Retina (tissue), 1 donor: ENCODE measurements around the gene LHX3.

Source experiments
- DNase-seq: peaks from one replicate; pipeline ENCODE4 v3.0.0-alpha.2; 2016

Gene LHX3

GRCh38 chr9:136204838-136205706 lies at the start of gene LHX3:
Gene LHX3 (minus strand): TSS chr9:136205128. CDS start chr9:136205012, 116 bp downstream.
- DNase-seq, result no peak

- DNase-seq, result no peak
These were observed 48.6 kb upstream of the LHX3 start for GRCh38 chr9:136253246-136254130.

- DNase-seq, result no peak
These were observed 47.9 kb upstream of the LHX3 start for GRCh38 chr9:136252846-136253245.

- no peak for DNase-seq
These were observed 47.4 kb upstream of the LHX3 start for GRCh38 chr9:136252281-136252680.

DNA sequence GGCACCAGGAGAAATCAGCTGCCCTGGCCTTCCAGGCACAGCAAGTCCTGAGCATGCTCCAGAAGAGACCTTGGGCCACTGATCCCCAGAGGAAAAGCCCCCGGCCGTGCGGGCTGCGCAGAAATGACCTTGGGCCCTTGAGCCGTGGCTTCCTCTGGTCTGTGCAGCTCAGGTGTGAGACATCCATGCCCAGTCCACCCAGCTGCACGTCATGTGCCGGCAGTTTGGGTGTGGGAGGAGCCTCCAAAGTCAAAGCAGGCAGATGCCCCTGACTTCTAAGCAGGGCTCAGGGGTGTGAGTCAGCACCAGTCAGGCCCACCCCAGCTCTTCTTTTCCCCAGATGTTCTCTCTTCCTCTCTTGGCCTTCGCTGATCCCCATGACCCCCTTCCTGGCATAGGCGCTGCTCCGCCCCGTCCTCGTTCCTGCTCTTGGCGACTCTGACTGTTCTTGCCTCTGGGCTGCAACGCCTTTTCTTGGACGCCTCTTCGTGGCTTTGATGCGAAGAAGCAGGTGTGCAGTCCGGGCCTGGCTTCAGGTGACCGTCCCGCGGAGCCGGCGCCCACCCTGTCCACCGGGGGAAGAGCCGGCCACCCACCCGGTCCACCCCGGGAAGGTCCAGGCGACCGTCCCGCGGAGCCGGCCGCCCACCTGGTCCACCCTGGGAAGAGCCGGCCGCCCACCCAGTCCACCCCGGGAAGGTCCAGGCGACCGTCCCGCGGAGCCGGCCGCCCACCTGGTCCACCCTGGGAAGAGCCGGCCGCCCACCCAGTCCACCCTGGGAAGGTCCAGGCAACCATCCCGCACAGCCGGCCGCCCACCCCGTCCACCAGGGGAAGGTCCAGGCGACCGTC lies 46.6 kb upstream of the LHX3 start:
- no peak for DNase-seq

DNA sequence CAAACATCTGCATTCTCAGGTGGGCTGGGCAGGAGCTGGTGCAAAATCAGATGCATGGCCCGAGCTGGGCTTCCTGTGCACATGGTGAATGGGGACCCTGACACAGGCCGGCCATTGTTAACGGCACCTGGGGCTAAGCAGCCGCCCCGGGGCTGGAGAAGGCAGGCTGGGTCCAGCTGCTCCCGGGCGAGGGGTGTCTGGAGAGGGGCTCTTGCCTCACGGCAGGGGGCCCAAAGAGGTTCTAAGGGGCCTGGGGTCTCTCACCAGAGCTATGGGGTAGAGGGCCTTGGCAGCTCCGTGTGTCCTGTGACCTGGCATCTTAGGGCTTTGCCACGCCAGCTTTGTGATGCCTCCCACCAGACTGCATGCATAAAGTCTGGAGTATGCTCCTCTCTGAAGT lies 45.7 kb upstream of the LHX3 start:
- no peak for DNase-seq

DNA sequence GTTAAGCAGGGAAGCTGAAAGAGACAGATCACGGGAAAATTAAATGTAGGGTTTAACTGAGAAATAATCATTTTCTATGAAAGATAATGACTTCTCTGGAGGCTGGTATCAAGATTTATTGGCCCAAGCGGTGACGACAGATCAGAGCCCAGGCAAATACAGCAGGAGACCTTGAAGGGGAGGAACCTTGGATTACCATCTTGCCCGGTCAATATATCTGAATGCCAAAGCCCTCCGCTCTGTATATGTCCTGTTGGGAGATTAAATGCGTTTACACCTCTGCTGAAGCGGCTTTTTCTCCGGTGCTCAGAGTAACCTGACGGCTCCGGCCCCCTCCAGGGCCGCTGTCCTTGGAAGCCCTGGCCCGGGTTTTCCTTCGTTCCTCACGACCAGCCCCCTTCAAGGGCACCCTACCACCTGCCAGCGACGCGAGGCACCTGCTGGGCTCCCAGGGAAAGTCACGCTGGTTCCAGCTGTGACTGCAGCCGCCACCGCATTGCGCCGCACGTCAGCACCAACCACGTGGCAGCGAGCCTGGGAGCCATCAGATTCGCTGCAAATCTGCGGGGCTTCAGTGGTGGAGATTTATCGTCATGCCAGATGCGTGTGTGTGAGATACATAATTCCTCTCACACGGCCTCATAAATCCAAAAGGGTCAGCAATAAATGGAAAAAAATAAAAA lies 45.1 kb upstream of the LHX3 start:
- DNase-seq, result no peak

DNA sequence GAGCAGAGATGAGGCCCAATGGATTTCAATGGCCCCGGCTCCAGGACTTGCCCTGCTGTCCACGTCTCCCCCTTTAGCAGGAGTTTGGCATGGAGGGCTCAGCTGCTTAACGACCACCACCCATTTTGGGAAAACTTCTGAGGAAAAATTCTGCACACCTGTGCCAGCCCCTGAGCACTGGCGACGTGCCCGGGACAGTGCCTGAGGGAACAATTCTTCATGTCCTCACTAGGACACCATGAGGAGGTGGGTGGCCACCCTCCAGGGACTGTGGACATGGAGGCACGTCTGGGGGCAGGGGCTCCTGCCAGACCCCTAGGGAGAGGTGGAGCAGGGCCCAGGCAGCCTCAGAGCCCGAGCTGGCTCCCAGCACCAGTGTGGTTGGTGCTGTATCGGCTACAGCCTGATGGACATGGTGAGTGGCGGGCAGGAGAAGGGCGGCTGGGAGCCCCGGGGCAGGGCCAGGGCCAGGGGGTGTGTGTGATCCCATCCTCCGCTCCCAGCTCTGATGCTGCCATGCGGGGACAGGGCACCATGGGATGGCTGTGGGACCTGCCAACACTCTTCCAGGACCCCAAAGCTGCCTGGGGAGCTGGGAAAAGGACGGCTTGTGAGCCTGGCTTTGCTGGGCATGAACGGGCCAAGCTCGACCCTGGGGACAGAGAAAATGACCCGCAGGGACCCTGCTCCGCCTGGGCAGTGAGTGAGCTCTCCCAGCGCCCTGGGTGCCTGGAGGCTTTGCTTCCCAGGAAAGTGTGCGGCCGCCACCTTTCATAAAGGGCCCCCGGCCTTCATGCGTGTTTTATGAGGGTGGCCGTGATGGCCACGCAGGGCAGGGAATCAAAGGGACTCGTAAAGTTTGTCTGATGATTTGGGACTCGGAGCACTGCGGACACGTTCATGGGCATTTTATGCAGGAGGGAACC lies 44.3 kb upstream of the LHX3 start:
- DNase-seq, result no peak

DNA sequence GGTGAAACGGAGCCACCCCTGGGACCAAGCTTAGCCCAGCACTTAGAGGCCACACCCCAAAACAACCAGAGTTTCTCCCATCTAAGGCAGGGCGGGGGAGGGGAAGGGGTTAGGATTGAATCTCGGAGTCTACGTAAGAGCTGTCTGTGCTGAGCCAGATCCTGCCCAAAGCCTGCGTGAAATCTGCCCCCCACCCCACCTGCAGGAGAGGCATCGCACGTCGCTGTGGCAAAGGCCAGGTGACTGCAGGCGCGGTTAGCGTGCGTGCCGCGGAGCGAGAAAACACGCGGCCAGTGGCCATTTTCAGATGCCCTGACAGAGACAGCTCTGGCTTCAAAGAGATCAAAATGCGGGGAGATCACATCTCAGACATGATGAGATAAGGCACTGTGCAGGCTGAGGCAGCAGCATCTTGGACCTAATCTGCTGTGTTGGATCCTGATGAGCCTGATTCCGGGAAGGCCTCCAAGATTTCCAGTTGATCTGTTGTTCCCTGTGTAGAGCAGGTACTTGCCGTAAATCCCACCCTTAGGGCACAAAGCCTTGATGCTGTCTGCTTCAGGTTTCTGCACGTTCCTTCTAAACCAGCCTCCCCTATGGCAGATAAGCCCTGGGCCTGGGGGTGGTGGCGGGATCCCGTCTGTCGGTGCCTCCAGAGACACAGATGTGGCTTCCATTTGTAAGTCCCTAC lies 43.2 kb upstream of the LHX3 start:
- DNase-seq, result no peak

DNA sequence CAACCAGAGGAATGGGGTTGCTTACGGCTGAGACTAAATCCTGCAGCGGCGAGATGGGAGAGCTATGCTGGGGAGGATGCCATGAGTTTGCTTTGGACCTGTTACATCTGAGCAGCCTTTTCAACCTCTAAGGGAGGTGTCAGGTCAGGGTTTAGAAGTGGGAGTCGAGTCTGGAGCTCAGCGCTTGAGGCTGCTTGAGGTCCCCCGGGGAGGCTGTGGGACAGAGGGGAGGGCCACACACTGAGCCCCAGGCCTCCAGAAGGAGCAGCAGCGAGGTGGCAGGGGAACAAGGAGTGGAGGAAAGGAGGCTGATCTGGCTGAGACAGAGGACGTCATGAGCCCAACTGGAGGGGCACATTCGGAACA lies 42.6 kb upstream of the LHX3 start:
- no peak for DNase-seq

- DNase-seq, result no peak
These were observed 42.1 kb upstream of the LHX3 start for GRCh38 chr9:136246849-136247550.

GRCh38 chr9:136245219-136246150 lies 40.6 kb upstream of the LHX3 start, which contains the start of gene QSOX2:
Gene QSOX2 (minus strand): TSS chr9:136245812. CDS start chr9:136245803, 9 bp downstream.
- DNase-seq, result peak; percentile 55

- no peak for DNase-seq
These were observed 40.0 kb upstream of the LHX3 start for GRCh38 chr9:136244969-136245218.

- DNase-seq, result no peak
These were observed 39.4 kb upstream of the LHX3 start for GRCh38 chr9:136244122-136244968.

- no peak for DNase-seq
These were observed 38.7 kb upstream of the LHX3 start for GRCh38 chr9:136243631-136244030.

DNA sequence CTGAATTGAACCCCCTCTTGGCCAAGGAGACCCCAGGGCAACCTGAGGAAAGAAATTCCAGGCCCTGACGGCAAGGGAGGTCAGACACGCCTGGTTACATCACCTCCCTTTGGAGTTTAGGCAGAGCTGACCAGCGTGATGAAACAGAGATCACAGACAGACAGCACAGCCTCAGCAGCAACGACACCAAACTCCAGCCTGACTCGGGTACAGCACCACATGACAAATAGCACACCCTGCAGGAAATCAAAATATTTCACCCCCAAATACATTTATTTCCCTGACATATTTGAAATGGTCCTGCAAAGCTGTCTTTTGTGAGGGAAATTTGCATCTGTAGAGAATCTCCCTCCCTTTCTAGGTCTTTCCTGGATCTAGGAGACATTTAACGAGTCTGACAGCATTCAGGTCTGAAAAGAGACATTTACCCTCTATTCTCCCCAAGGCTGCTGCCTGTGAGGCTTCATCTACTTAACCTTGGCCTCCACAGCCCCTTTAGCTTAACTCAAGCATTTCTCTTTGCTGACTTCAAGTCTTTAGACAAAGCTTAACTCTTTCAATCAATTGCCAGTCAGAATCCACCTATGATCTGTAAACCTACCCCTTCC lies 38.1 kb upstream of the LHX3 start:
- no peak for DNase-seq

- DNase-seq, result no peak
These were observed 37.3 kb upstream of the LHX3 start for GRCh38 chr9:136242248-136242647.

- DNase-seq, result no peak
These were observed 36.6 kb upstream of the LHX3 start for GRCh38 chr9:136241542-136241941.
